Prostate gland (tissue), 2 donors: Measurements from ENCODE around the gene ANKRD55. TPM values are rescaled to one million over a fixed set of nuclear protein-coding genes. Genes with fewer than 3 reads are reported as not detected.

Experiments
- DNase-seq: peaks from one replicate; pipeline ENCODE4 v3.0.0-alpha.2; 2019; ENCODE audit warnings: low spot score
- H3K27ac ChIP-seq, 2 donors: fragments of 200-600 bp; sonication (generic); 2 replicates each; pipeline ENCODE4 v1.5.1; 2017 to 2019
- H3K27me3 ChIP-seq: fragments of 200-600 bp; sonication (generic); replicated peaks from 2 replicates; pipeline ENCODE4 v1.5.1; 2019; ENCODE audit not compliant: insufficient read depth
- H3K36me3 ChIP-seq, 2 donors: fragments of 200-600 bp; sonication (generic); 1 replicate in 1 of 2; 2 replicates in 1 of 2; pipeline versions ENCODE4 v1.5.1 to v1.8.1; 2017 to 2019
- H3K4me1 ChIP-seq: fragments of 200-600 bp; sonication (generic); replicated peaks from 2 replicates; pipeline ENCODE4 v1.5.1; 2019
- H3K4me3 ChIP-seq, 2 donors: fragments of 200-600 bp; sonication (generic); 2 replicates each; pipeline ENCODE4 v1.5.1; 2017 to 2019
- H3K9me3 ChIP-seq: fragments of 200-600 bp; sonication (generic); 2 replicates; pipeline ENCODE4 v1.5.1; 2017
- POLR2A ChIP-seq: fragments of 450-650 bp; IDR thresholded peaks from one replicate; pipeline ENCODE4 v1.6.1; 2016; ENCODE audit warnings: antibody characterized with exemption, mild to moderate bottlenecking
- POLR2AphosphoS5 ChIP-seq: sonication (generic); formaldehyde crosslinking; IDR thresholded peaks from one replicate; pipeline ENCODE4 v1.6.1; 2017; ENCODE audit warnings: antibody characterized with exemption
- WGBS: methylation state at CpG from one replicate; pipeline ENCODE4 v1.1.5; 2018; 5-methylcytosine and 5-hydroxymethylcytosine counted together
- intact Hi-C: fragments of 100-400 bp; cut with DNase I; formaldehyde crosslinking; loops from one replicate; pipeline ENCODE4 v1.14.2; 2022
- total RNA-seq, 2 donors: library from RNA; depleted of rRNA; stranded (reverse); fragments of >200 nt; gene quantifications; one replicate each; pipeline ENCODE4 v1.1.0, GENCODE V29; 2016
- TF ChIP-seq, protein P1 (sequence below), 4 experiments: fragments of 200-600 bp in 2 of 4; fragments of 450-650 bp in 2 of 4; sonication (generic) in 2 of 4; IDR thresholded peaks; 1 replicate in 3 of 4; 2 replicates in 1 of 4; pipeline ENCODE4 v1.5.1; 2016 to 2019; ENCODE audit warnings: antibody characterized with exemption in 4 of 4, mild to moderate bottlenecking in 2 of 4, moderate library complexity in 2 of 4

Gene ANKRD55
- total RNA-seq, 2 donors from 2014 or later = 1.1 TPM; not detected in 1

DNA sequence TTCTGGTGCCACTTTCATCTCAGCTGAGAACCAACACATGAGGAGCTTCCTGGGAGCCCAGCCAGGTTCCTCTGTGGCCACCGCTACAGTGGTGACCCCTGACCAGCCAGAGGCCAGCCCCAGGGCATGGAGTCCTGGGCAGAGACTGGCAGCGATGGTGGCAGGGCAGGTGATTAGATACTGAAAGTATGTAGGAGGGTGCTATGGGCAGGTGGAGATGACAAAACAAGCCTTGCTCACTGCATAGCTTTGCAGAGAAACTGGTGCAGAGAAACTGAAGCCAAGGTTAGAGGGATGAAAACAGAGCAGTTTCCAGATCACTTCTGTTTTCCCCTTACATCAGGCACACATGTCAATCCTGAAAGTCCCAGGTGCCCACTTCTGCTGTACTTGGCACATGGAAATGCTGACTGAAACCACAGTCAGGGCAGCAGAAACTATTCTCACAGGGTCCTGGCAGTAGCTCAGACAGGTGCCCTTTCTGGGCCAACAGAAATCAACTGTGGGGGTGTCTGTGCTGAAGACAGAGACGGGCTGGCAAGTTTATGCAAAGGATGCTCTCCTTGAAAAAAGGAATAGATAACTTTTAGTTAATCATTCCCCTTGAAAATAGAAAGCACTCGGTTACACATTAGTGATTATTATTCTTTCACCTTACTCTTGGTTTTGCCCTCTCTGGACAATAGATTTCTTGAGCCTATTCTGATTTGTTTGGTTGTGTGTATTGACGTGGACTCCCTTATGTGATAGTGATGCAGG lies 90.3 kb downstream of the ANKRD55 start:
- intact Hi-C loops = no loop called here
- TF ChIP-seq, protein P1, sequence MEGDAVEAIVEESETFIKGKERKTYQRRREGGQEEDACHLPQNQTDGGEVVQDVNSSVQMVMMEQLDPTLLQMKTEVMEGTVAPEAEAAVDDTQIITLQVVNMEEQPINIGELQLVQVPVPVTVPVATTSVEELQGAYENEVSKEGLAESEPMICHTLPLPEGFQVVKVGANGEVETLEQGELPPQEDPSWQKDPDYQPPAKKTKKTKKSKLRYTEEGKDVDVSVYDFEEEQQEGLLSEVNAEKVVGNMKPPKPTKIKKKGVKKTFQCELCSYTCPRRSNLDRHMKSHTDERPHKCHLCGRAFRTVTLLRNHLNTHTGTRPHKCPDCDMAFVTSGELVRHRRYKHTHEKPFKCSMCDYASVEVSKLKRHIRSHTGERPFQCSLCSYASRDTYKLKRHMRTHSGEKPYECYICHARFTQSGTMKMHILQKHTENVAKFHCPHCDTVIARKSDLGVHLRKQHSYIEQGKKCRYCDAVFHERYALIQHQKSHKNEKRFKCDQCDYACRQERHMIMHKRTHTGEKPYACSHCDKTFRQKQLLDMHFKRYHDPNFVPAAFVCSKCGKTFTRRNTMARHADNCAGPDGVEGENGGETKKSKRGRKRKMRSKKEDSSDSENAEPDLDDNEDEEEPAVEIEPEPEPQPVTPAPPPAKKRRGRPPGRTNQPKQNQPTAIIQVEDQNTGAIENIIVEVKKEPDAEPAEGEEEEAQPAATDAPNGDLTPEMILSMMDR (IDR thresholded peaks at IDR 0.05) = no peak
- no peak for TF ChIP-seq POLR2AphosphoS5
- TF ChIP-seq POLR2A = no peak
- no peak for DNase-seq

DNA sequence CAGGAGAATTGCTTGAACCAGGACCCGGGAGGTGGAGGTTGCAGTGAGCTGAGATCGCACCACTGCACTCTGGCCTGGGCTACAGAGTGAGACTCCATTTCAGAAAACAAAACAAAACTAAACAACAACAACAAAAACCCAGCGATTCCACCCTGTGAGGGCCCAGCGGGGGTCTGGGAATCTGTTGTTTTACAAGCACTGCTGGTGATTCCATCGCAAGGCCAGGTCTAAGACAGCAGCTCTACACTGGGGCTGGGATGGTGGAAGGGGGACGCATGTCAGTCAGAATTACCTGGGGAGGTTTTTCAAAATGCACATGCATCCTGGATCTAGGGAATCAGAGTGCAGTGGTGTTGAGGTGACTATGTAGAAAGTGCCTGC lies 90.9 kb downstream of the ANKRD55 start:
- Histone ChIP-seq H3K4me1 (no peaks in the 10 kb centered on the region), H3K4me3 (no peak overlapping the region), H3K27ac (no peak overlapping the region), H3K9me3 (no peaks in the 10 kb centered on the region), H3K27me3 (peaks cover 2% of the 10 kb centered on the region), H3K36me3 (no peaks in the 10 kb centered on the region)
- TF ChIP-seq POLR2AphosphoS5 (no peak), POLR2A (no peak)
- TF ChIP-seq, protein P1 (IDR thresholded peaks at IDR 0.05) = no peak
- DNase-seq = no peak
- WGBS = 94% methylated on average over 6 of the region's 6 CpGs
- intact Hi-C loops = no loop called here

More for the DNA sequence above, 90.3 kb downstream of the ANKRD55 start:
- no peaks in the 10 kb centered on the region for H3K36me3 ChIP-seq
- no peak overlapping the region for H3K4me3 ChIP-seq
- no peaks in the 10 kb centered on the region for H3K4me1 ChIP-seq
- no peak overlapping the region for H3K27ac ChIP-seq
- WGBS = 84% methylated on average over 5 of the region's 5 CpGs
- peaks cover 2% of the 10 kb centered on the region for H3K27me3 ChIP-seq
- no peaks in the 10 kb centered on the region for H3K9me3 ChIP-seq

DNA sequence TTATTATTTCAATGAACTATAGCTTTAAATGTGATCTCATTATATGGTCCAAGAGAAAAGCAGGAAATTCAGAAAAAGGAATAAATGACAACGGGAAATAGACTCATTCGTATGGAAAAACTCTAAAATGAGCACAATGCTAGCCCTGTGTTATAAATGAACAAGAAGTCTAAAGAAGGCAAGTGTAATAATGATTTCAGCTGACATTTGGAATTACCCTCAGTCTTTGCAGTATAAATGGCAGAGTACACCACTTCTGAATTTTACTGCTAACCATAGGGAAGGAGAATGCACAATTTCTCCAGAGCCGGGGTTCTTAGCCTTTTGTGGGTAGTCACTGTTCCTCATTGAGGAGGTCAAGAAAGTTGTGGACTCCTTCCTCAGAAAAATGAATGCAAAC lies 93.1 kb downstream of the ANKRD55 start:
- Histone ChIP-seq H3K9me3 (no peaks in the 10 kb centered on the region), H3K4me1 (no peaks in the 10 kb centered on the region), H3K4me3 (no peak overlapping the region), H3K36me3 (no peaks in the 10 kb centered on the region), H3K27me3 (peaks cover 2% of the 10 kb centered on the region), H3K27ac (no peak overlapping the region)
- WGBS = 81% methylated on average over 3 of the region's 3 CpGs
- TF ChIP-seq POLR2AphosphoS5 = no peak
- TF ChIP-seq POLR2A = no peak
- TF ChIP-seq, protein P1 (IDR thresholded peaks at IDR 0.05) = no peak
- DNase-seq = no peak
- intact Hi-C loops = no loop called here

DNA sequence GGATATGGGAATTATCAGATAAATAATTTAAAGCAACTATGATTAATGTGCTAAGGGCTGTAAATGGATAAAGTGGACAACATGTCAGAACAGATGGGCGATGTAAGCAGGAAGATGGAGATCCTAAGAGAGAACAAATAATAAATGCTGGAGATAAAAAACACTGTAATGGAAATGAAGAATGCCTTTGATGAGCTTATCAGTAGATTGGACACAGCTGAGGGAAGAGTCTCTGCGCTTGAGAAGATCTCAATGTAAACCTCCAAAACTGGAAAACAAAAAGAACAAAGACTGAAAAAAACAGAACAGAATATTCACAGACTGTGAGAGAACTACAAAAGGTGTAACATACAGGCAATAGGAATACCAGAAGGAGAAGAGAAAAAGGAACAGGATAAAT lies 102.5 kb downstream of the ANKRD55 start:
- H3K4me3 ChIP-seq = no peak overlapping the region
- no peaks in the 10 kb centered on the region for H3K27me3 ChIP-seq
- intact Hi-C loops = no loop called here
- no peak for DNase-seq
- no peak overlapping the region for H3K27ac ChIP-seq
- TF ChIP-seq, protein P1 (IDR thresholded peaks at IDR 0.05) = no peak
- TF ChIP-seq POLR2AphosphoS5 (no peak), POLR2A (no peak)
- no peaks in the 10 kb centered on the region for H3K4me1 ChIP-seq
- no peaks in the 10 kb centered on the region for H3K36me3 ChIP-seq
- WGBS = 80% methylated on average over 2 of the region's 2 CpGs
- no peaks in the 10 kb centered on the region for H3K9me3 ChIP-seq

DNA sequence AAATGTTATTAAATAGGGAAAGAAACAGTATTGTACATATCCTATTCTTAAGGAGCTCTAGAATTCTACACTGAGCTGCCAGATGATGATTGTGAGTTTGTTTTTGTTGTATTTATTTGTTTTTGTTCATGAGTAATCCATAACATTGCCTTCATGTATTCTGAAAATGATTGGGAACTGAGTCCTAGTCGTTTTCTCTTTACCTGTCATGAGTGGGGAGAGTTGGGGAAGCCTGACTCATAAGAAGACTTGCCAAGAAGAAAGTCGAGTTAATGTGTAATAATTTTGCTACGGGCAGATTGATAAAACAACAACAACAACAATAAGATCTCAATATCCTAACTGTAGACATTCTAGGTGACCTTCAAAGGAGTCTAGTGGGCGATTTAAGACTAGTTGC lies 103.8 kb downstream of the ANKRD55 start:
- no peak for DNase-seq
- TF ChIP-seq POLR2A = no peak
- TF ChIP-seq POLR2AphosphoS5 = no peak
- TF ChIP-seq, protein P1 (IDR thresholded peaks at IDR 0.05) = no peak
- Histone ChIP-seq H3K36me3 (no peaks in the 10 kb centered on the region), H3K27me3 (no peaks in the 10 kb centered on the region), H3K9me3 (no peaks in the 10 kb centered on the region), H3K4me1 (no peaks in the 10 kb centered on the region), H3K27ac (no peak overlapping the region), H3K4me3 (no peak overlapping the region)
- WGBS = 83% methylated on average over 4 of the region's 4 CpGs
- intact Hi-C loops = no loop called here
